GM12878 (cell line): ENCODE measurements around the gene KIRREL3. TPM values are rescaled to one million over a fixed set of nuclear protein-coding genes. Genes with fewer than 3 reads are reported as not detected.

Source experiments
- ATAC-seq: fragments of 200-7000 bp; cut with Tn5 transposase; 3 replicates; pipeline ENCODE4 v1.9.1; 2020; ENCODE audit warnings: mild to moderate bottlenecking, moderate library complexity
- BruUV-seq: library from RNA; stranded (reverse); fragments of 400-500 nt; replicated peaks from 2 replicates; lab custom pipeline; 2021; lab: Mats Ljungman, UMichigan
- CTCF ChIA-PET: fragments of 300-600 bp; sonication (Branson Sonifier 250); formaldehyde crosslinking; extraction: SDS; loops from one replicate; lab custom pipeline; 2021; ENCODE audit warnings: inconsistent platforms; lab: Yijun Ruan, JAX
- POLR2A ChIA-PET: fragments of 350-600 bp; formaldehyde crosslinking; extraction: SDS; loops from one replicate; lab custom pipeline; 2021; ENCODE audit warnings: inconsistent platforms; lab: Charles Lee
- RAD21 ChIA-PET: fragments of 300-600 bp; sonication (Branson Sonifier 250); formaldehyde crosslinking; loops from one replicate; lab custom pipeline; 2023; ENCODE audit warnings: antibody characterized with exemption; ENCODE audit not compliant: unreplicated experiment; lab: Charles Lee
- SMC1A ChIA-PET: fragments of 300-600 bp; sonication (Branson Sonifier 250); formaldehyde crosslinking; loops from one replicate; lab custom pipeline; 2023; ENCODE audit not compliant: unreplicated experiment, uncharacterized antibody; lab: Charles Lee
- DNase-seq: peaks from one replicate; pipeline ENCODE4 v3.0.0-alpha.2; 2011; ENCODE audit warnings: low read depth, low spot score
- FAIRE-seq: peaks from 3 replicates; lab custom pipeline; 2011; peaks lifted over from hg19 to GRCh38; lab: Jason Lieb, UNC
- H2AFZ ChIP-seq: 2 replicates; pipeline ENCODE4 v1.6.0; 2011; ENCODE audit warnings: low read depth, low read length, control low read depth; ENCODE audit not compliant: control insufficient read depth
- H3K27ac ChIP-seq: 2 replicates; pipeline ENCODE4 v1.5.1; 2011; ENCODE audit warnings: control low read depth; ENCODE audit not compliant: control insufficient read depth, insufficient read depth
- H3K27me3 ChIP-seq, 2 experiments: replicated peaks in 1 of 2; 2 replicates each; pipeline versions ENCODE4 v1.6.0 to v1.6.1; 2011; ENCODE audit warnings: low read length in 1 of 2; ENCODE audit not compliant: control insufficient read depth in 2 of 2, insufficient read depth in 2 of 2
- H3K36me3 ChIP-seq, 2 experiments: 2 replicates each; pipeline ENCODE4 v1.5.1; 2011; ENCODE audit warnings: low read length in 1 of 2; ENCODE audit not compliant: control insufficient read depth in 2 of 2, insufficient read depth in 2 of 2
- H3K4me1 ChIP-seq: 2 replicates; pipeline ENCODE4 v1.6.1; 2011; ENCODE audit warnings: mild to moderate bottlenecking, low read length, moderate library complexity, mixed read lengths; ENCODE audit not compliant: control insufficient read depth, insufficient read depth
- H3K4me2 ChIP-seq: 2 replicates; pipeline ENCODE4 v1.6.0; 2011; ENCODE audit warnings: control low read depth; ENCODE audit not compliant: control insufficient read depth, insufficient read depth
- H3K4me3 ChIP-seq: fragments of 200-600 bp; sonication (generic); 2 replicates; pipeline ENCODE4 v1.5.1; 2016
- H3K79me2 ChIP-seq: 2 replicates; pipeline ENCODE4 v1.6.0; 2011; ENCODE audit warnings: low read length; ENCODE audit not compliant: control insufficient read depth, insufficient read depth
- H3K9ac ChIP-seq: 2 replicates; pipeline ENCODE4 v1.8.0; 2011; ENCODE audit warnings: low read length, control low read depth, mixed read lengths; ENCODE audit not compliant: control insufficient read depth, insufficient read depth
- H3K9me3 ChIP-seq: replicated peaks from 3 replicates; pipeline ENCODE4 v1.5.1; 2011; ENCODE audit warnings: mild to moderate bottlenecking, low read length; ENCODE audit not compliant: control insufficient read depth, insufficient read depth
- H4K20me1 ChIP-seq: 2 replicates; pipeline ENCODE4 v1.6.0; 2011; ENCODE audit not compliant: control insufficient read depth, insufficient read depth
- BMI1 ChIP-seq: fragments of 450-650 bp; IDR thresholded peaks from 2 replicates; pipeline ENCODE4 v1.6.1; 2016; ENCODE audit warnings: mild to moderate bottlenecking, moderate library complexity, borderline replicate concordance
- CBX3 ChIP-seq: fragments of 200-600 bp; sonication (generic); IDR thresholded peaks from 2 replicates; pipeline ENCODE4 v1.6.1; 2016; ENCODE audit warnings: low read depth, borderline replicate concordance
- CBX5 ChIP-seq: sonication (generic); IDR thresholded peaks from 2 replicates; pipeline ENCODE4 v1.6.1; 2016; ENCODE audit warnings: low read depth, moderate library complexity, mild to moderate bottlenecking, inconsistent platforms
- CEBPB ChIP-seq, 2 experiments: fragments of 150-350 bp in 1 of 2; IDR thresholded peaks; 2 replicates each; pipeline ENCODE4 v1.6.1; 2012 to 2014; ENCODE audit warnings: low read depth in 2 of 2, low read length in 2 of 2, borderline replicate concordance in 1 of 2, inconsistent platforms in 1 of 2
- CHD4 ChIP-seq: fragments of 200-600 bp; sonication (generic); IDR thresholded peaks from 2 replicates; pipeline ENCODE4 v1.6.1; 2016; ENCODE audit warnings: mild to moderate bottlenecking
- HDGF ChIP-seq: fragments of 450-650 bp; IDR thresholded peaks from 2 replicates; pipeline ENCODE4 v1.6.1; 2016; ENCODE audit warnings: antibody characterized with exemption
- MXI1 ChIP-seq: fragments of 150-350 bp; IDR thresholded peaks from 2 replicates; pipeline ENCODE4 v1.6.1; 2011; ENCODE audit warnings: low read depth, mild to moderate bottlenecking, inconsistent platforms, low read length, improper control_type of control experiment
- NR2F1 ChIP-seq: fragments of 450-650 bp; conservative IDR thresholded peaks from 2 replicates; pipeline ENCODE4 v1.6.1; 2017; ENCODE audit warnings: mild to moderate bottlenecking
- SP1 ChIP-seq: IDR thresholded peaks from one replicate; pipeline ENCODE4 v1.6.1; 2011; ENCODE audit warnings: low read depth, low read length
- STAT1 ChIP-seq: fragments of 450-650 bp; conservative IDR thresholded peaks from 2 replicates; pipeline ENCODE4 v1.6.1; 2014; ENCODE audit warnings: antibody characterized with exemption, mild to moderate bottlenecking
- STAT3 ChIP-seq: IDR thresholded peaks from 2 replicates; pipeline ENCODE4 v1.6.1; 2011; ENCODE audit warnings: low read depth, low read length, improper control_type of control experiment
- TARDBP ChIP-seq: IDR thresholded peaks from 2 replicates; pipeline ENCODE4 v1.6.1; 2016; ENCODE audit warnings: borderline replicate concordance
- WGBS: methylation state at CpG from one replicate; pipeline ENCODE4 v1.1.6; 2016; ENCODE audit warnings: low lambda C conversion rate; ENCODE audit not compliant: insufficient replicate concordance, insufficient coverage; ENCODE audit errors: missing lambda C conversion rate; 5-methylcytosine and 5-hydroxymethylcytosine counted together
- in situ Hi-C: fragments of 300-500 bp; cut with MboI; formaldehyde crosslinking; loops from 9 replicates; pipeline ENCODE4 v1.14.3; 2018; ENCODE audit warnings: mixed read lengths
- intact Hi-C: fragments of 100-400 bp; cut with micrococcal nuclease; formaldehyde crosslinking; loops from one replicate; pipeline ENCODE4 v1.14.2; 2022; ENCODE audit not compliant: unreplicated experiment
- polyA plus RNA-seq, 11 experiments: library from polyadenylated mRNA; depleted of rRNA in 4 of 11; unstranded in 6 of 11; stranded (reverse) in 5 of 11; fragments of >200 nt; fragmentation: Nextera tagmentation in 4 of 11; fragmentation: Illumina TruSeq in 1 of 11; extraction: Ambion mirVana in 4 of 11; extraction: Trizol in 1 of 11; gene quantifications; 1 replicate in 1 of 11; 2 replicates in 10 of 11; pipeline versions ENCODE4 v1.2.1 to v1.2.3, GENCODE V29; 2011 to 2016; ENCODE audit warnings: inconsistent platforms in 2 of 11, missing spikeins in 2 of 11, low read depth in 1 of 11
- total RNA-seq, 4 experiments: library from RNA; depleted of rRNA in 3 of 4; stranded (reverse); fragments of >200 nt in 3 of 4; fragmentation: Illumina TruSeq in 1 of 4; extraction: Trizol in 1 of 4; gene quantifications; 2 replicates each; pipeline versions ENCODE4 v1.2.1 to v1.2.3, GENCODE V29; 2013 to 2021
- TF ChIP-seq, protein P1 (sequence below): IDR thresholded peaks from 2 replicates; pipeline ENCODE4 v1.6.1; 2012; ENCODE audit warnings: low read length, inconsistent platforms
- TF ChIP-seq, protein P2 (sequence below): IDR thresholded peaks from 2 replicates; pipeline ENCODE4 v1.6.1; 2011; ENCODE audit warnings: low read depth, low read length, improper control_type of control experiment, borderline replicate concordance
- TF ChIP-seq, protein P3 (sequence below): IDR thresholded peaks from 2 replicates; pipeline ENCODE4 v1.6.1; 2012; ENCODE audit warnings: low read depth, low read length, improper control_type of control experiment
- TF ChIP-seq, protein P4 (sequence below): fragments of 450-650 bp; formaldehyde crosslinking; IDR thresholded peaks from 2 replicates; pipeline ENCODE4 v1.4.0; 2020; ENCODE audit warnings: mild to moderate bottlenecking, moderate library complexity
- TF ChIP-seq, protein P5 (sequence below): IDR thresholded peaks from 2 replicates; pipeline ENCODE4 v1.6.1; 2011; ENCODE audit warnings: mild to moderate bottlenecking, low read depth, low read length, moderate library complexity; ENCODE audit not compliant: insufficient replicate concordance

The KIRREL3 gene
- total and polyA plus RNA-seq, 10 of the 15 experiments (the other 5 are each of a cell fraction or from before 2014, with no cell fraction given), result under 0.01 TPM; not detected in 9

DNA sequence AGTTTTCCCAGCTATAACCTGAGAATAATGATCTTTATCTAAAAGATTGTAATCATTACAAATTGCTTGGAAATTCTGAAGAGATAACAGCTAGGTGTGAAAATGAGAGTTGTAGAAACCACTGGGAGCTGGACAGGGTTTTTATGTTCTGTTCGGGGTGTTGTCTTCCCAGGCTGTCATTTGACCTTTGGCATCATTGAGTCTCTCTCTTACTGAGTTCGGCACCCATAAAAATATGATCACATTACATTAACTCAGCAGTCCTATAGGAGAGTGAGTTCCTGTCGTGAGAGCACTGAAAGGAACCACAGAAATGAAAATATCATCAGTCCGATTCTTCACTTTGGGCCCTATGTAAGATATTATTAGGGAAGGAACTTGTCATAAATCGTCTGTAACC is 29.3 kb downstream of the KIRREL3 start:
- intact Hi-C loops (no loop called here), in situ Hi-C loops (no loop called here)
- peaks cover 0 to 7% of the 10 kb centered on the region in 2 experiments; a peak in 2 of 4 replicates for H3K27me3 ChIP-seq
- 20% methylated on average over 5 of the region's 5 CpGs for WGBS
- H3K79me2 ChIP-seq, result no peaks in the 10 kb centered on the region
- ATAC-seq, result no peak
- CTCF ChIA-PET, result interaction anchor here (1.2 to 1.5 kb wide), 2 partner anchors 17 to 663 kb away, joined by 4 read pairs; no protein-coding TSS in a partner anchor
- SMC1A ChIA-PET, result interaction anchor here (0.5 kb wide), 1 partner anchor 1946 kb away, joined by 3 read pairs; no protein-coding TSS in a partner anchor
- no peak overlapping the region for H3K27ac ChIP-seq
- POLR2A ChIA-PET, result no interaction called here
- DNase-seq, result no peak
- no peaks in the 10 kb centered on the region for H3K9me3 ChIP-seq
- H2AFZ ChIP-seq, result no peak overlapping the region
- TF ChIP-seq BMI1, result no peak
- no peak for TF ChIP-seq TARDBP
- no peak for TF ChIP-seq CHD4
- TF ChIP-seq CBX3, result no peak
- TF ChIP-seq CEBPB (IDR thresholded peaks at IDR 0.05; ENCODE audit: borderline replicate concordance in 1 of 2, low read depth in 2 of 2, low read length in 2 of 2), result no peak
- TF ChIP-seq, protein P1, sequence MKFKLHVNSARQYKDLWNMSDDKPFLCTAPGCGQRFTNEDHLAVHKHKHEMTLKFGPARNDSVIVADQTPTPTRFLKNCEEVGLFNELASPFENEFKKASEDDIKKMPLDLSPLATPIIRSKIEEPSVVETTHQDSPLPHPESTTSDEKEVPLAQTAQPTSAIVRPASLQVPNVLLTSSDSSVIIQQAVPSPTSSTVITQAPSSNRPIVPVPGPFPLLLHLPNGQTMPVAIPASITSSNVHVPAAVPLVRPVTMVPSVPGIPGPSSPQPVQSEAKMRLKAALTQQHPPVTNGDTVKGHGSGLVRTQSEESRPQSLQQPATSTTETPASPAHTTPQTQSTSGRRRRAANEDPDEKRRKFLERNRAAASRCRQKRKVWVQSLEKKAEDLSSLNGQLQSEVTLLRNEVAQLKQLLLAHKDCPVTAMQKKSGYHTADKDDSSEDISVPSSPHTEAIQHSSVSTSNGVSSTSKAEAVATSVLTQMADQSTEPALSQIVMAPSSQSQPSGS, result no peak
- no peak for TF ChIP-seq NR2F1
- TF ChIP-seq, protein P2, sequence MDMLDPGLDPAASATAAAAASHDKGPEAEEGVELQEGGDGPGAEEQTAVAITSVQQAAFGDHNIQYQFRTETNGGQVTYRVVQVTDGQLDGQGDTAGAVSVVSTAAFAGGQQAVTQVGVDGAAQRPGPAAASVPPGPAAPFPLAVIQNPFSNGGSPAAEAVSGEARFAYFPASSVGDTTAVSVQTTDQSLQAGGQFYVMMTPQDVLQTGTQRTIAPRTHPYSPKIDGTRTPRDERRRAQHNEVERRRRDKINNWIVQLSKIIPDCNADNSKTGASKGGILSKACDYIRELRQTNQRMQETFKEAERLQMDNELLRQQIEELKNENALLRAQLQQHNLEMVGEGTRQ, result no peak
- TF ChIP-seq, protein P3, sequence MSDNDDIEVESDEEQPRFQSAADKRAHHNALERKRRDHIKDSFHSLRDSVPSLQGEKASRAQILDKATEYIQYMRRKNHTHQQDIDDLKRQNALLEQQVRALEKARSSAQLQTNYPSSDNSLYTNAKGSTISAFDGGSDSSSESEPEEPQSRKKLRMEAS, result no peak
- TF ChIP-seq MXI1, result no peak
- TF ChIP-seq, protein P4, sequence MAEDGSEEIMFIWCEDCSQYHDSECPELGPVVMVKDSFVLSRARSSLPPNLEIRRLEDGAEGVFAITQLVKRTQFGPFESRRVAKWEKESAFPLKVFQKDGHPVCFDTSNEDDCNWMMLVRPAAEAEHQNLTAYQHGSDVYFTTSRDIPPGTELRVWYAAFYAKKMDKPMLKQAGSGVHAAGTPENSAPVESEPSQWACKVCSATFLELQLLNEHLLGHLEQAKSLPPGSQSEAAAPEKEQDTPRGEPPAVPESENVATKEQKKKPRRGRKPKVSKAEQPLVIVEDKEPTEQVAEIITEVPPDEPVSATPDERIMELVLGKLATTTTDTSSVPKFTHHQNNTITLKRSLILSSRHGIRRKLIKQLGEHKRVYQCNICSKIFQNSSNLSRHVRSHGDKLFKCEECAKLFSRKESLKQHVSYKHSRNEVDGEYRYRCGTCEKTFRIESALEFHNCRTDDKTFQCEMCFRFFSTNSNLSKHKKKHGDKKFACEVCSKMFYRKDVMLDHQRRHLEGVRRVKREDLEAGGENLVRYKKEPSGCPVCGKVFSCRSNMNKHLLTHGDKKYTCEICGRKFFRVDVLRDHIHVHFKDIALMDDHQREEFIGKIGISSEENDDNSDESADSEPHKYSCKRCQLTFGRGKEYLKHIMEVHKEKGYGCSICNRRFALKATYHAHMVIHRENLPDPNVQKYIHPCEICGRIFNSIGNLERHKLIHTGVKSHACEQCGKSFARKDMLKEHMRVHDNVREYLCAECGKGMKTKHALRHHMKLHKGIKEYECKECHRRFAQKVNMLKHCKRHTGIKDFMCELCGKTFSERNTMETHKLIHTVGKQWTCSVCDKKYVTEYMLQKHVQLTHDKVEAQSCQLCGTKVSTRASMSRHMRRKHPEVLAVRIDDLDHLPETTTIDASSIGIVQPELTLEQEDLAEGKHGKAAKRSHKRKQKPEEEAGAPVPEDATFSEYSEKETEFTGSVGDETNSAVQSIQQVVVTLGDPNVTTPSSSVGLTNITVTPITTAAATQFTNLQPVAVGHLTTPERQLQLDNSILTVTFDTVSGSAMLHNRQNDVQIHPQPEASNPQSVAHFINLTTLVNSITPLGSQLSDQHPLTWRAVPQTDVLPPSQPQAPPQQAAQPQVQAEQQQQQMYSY (CRISPR knock-in tag), result no peak
- no peak for TF ChIP-seq HDGF
- TF ChIP-seq, protein P5, sequence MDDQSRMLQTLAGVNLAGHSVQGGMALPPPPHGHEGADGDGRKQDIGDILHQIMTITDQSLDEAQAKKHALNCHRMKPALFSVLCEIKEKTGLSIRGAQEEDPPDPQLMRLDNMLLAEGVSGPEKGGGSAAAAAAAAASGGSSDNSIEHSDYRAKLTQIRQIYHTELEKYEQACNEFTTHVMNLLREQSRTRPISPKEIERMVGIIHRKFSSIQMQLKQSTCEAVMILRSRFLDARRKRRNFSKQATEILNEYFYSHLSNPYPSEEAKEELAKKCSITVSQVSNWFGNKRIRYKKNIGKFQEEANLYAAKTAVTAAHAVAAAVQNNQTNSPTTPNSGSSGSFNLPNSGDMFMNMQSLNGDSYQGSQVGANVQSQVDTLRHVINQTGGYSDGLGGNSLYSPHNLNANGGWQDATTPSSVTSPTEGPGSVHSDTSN, result no peak
- TF ChIP-seq STAT1, result no peak
- TF ChIP-seq CBX5, result no peak
- no peak for TF ChIP-seq STAT3
- no peak for TF ChIP-seq SP1
- RAD21 ChIA-PET, result no interaction called here
- FAIRE-seq, result no peak
- no peak overlapping the region for H3K4me3 ChIP-seq
- no peaks in the 10 kb centered on the region for H3K36me3 ChIP-seq
- no peaks in the 10 kb centered on the region for H3K4me1 ChIP-seq
- H3K4me2 ChIP-seq, result no peak overlapping the region
- no peaks in the 10 kb centered on the region for H4K20me1 ChIP-seq
- H3K9ac ChIP-seq, result no peak overlapping the region
- BruUV-seq, result no TSS peak
